ENCODE results near the gene TRIM7.
"Not testable (repeated sequence)": the region's sequence is repeated elsewhere in the genome, so short reads cannot be mapped to it uniquely, and the experiment has no call there.

TRIM7 gene

GRCh38 chr5:181149806-181150733 lies 54.9 kb downstream of the TRIM7 start:
- no peak for DNase-seq (ENCODE audit: low spot score)

GRCh38 chr5:181149355-181149754 lies 55.6 kb downstream of the TRIM7 start:
- no peak for DNase-seq (ENCODE audit: low spot score)

- not testable (repeated sequence) for DNase-seq (ENCODE audit: low spot score)
Observed at GRCh38 chr5:181146927-181147636, 57.9 kb downstream of the TRIM7 start, which contains the start of gene OR2V2. OR2V2 (plus strand) TSS chr5:181147586; CDS start chr5:181154943, 7,357 bp downstream.

GRCh38 chr5:181145133-181145532 lies 59.9 kb downstream of the TRIM7 start:
- DNase-seq (ENCODE audit: low spot score): no peak
